Tibial artery (tissue), 4 donors: ENCODE measurements around the gene B3GNT8.
A peak's percentile ranks its signal among the peaks of the same experiment; 100 is the strongest.

Source experiments
- DNase-seq, 2 donors: peaks; one replicate each; pipeline ENCODE4 v3.0.0-alpha.2; 2019
- H3K27ac ChIP-seq, 2 donors: fragments of 200-600 bp; sonication (generic) in 1 of 2; 1 replicate in 1 of 2; 2 replicates in 1 of 2; pipeline ENCODE4 v1.5.1; 2018 to 2019; ENCODE audit warnings: mild to moderate bottlenecking in 1 of 2
- H3K27me3 ChIP-seq, 2 donors: fragments of 200-600 bp; sonication (generic) in 1 of 2; one replicate each; pipeline versions ENCODE4 v1.5.1 to v1.6.0; 2016 to 2019
- H3K36me3 ChIP-seq, 3 donors: fragments of 200-600 bp; sonication (generic) in 2 of 3; one replicate each; pipeline ENCODE4 v1.5.1; 2016 to 2019; ENCODE audit warnings: mild to moderate bottlenecking in 2 of 3
- H3K4me1 ChIP-seq, 4 donors: fragments of 200-600 bp; sonication (generic) in 2 of 4; 1 replicate in 3 of 4; 2 replicates in 1 of 4; pipeline ENCODE4 v1.5.1; 2016 to 2019
- H3K4me3 ChIP-seq, 2 donors: fragments of 200-600 bp; sonication (generic) in 1 of 2; 1 replicate in 1 of 2; 2 replicates in 1 of 2; pipeline ENCODE4 v1.5.1; 2018 to 2019; ENCODE audit warnings: mild to moderate bottlenecking in 2 of 2
- H3K9me3 ChIP-seq, 3 donors: fragments of 200-600 bp; sonication (generic) in 1 of 3; one replicate each; pipeline ENCODE4 v1.5.1; 2016 to 2019
- intact Hi-C: fragments of 100-400 bp; cut with DNase I; formaldehyde crosslinking; loops from one replicate; pipeline ENCODE4 v1.15.0; 2023; ENCODE audit warnings: low total_unique reads
- TF ChIP-seq, protein P1 (sequence below), 2 experiments: fragments of 200-600 bp in 1 of 2; fragments of 450-650 bp in 1 of 2; IDR thresholded peaks; one replicate each; pipeline ENCODE4 v1.5.1; 2017 to 2019; ENCODE audit warnings: antibody characterized with exemption in 2 of 2, mild to moderate bottlenecking in 1 of 2, moderate library complexity in 1 of 2

Gene B3GNT8

DNA sequence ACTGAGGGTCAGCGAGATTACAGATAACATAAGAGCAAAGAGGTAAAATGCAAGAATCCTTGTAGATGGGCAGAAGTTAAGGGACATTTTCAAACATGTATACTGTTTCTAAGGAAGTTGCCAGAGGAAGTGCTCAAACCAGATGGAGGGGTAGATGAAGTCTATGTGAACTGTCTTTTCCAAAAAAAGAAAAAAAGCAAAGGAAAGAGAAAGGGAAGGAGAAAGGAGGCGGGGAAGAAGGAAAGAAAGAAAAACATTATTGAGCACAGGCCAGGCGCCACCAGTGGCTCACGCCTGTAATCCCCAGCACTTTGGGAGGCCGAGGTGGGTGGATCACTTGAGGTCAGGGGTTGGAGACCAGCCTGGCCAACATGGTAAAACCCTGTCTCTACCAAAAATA is 7.3 kb upstream of the B3GNT8 start:
- Histone ChIP-seq H3K4me1 (peaks cover 0 to 9% (median 6%) of the 10 kb centered on the region in 4 donors), H3K27me3 (no peaks in the 10 kb centered on the region), H3K9me3 (no peaks in the 10 kb centered on the region), H3K4me3 (no peak overlapping the region), H3K27ac (no peak overlapping the region), H3K36me3 (peaks cover 14 to 59% (median 27%) of the 10 kb centered on the region in 3 donors)
- DNase-seq = no peak
- intact Hi-C loops = no loop called here
- TF ChIP-seq, protein P1, sequence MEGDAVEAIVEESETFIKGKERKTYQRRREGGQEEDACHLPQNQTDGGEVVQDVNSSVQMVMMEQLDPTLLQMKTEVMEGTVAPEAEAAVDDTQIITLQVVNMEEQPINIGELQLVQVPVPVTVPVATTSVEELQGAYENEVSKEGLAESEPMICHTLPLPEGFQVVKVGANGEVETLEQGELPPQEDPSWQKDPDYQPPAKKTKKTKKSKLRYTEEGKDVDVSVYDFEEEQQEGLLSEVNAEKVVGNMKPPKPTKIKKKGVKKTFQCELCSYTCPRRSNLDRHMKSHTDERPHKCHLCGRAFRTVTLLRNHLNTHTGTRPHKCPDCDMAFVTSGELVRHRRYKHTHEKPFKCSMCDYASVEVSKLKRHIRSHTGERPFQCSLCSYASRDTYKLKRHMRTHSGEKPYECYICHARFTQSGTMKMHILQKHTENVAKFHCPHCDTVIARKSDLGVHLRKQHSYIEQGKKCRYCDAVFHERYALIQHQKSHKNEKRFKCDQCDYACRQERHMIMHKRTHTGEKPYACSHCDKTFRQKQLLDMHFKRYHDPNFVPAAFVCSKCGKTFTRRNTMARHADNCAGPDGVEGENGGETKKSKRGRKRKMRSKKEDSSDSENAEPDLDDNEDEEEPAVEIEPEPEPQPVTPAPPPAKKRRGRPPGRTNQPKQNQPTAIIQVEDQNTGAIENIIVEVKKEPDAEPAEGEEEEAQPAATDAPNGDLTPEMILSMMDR (IDR thresholded peaks at IDR 0.05) = no peak

DNA sequence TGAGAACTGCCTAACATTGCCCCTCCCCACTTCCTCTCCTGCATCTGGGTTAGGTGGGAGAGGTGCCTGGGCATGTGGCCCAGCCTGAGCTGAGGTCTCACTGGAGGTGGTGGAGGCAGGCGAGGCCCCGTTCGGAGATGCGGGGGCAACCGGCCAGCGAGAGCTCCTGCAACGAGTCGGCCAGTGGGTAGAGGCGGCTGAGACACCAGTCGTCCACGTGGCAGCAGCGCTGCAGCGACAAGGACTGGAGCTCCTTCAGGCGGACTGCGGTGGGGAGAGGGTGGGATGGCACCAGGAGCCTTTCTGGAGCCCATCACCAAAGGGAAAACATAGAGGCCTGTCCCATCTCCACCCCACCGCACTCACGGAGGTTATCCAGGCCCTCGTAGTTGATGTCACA is 6.0 kb upstream of the B3GNT8 start:
- Histone ChIP-seq H3K4me1 (peaks cover 0 to 7% (median 6%) of the 10 kb centered on the region in 4 donors), H3K27ac (no peak overlapping the region), H3K4me3 (no peak overlapping the region), H3K27me3 (no peaks in the 10 kb centered on the region), H3K9me3 (no peaks in the 10 kb centered on the region), H3K36me3 (peaks cover 14 to 58% (median 27%) of the 10 kb centered on the region in 3 donors)
- TF ChIP-seq, protein P1 (IDR thresholded peaks at IDR 0.05) = no peak
- DNase-seq = no peak
- intact Hi-C loops = no loop called here

DNA sequence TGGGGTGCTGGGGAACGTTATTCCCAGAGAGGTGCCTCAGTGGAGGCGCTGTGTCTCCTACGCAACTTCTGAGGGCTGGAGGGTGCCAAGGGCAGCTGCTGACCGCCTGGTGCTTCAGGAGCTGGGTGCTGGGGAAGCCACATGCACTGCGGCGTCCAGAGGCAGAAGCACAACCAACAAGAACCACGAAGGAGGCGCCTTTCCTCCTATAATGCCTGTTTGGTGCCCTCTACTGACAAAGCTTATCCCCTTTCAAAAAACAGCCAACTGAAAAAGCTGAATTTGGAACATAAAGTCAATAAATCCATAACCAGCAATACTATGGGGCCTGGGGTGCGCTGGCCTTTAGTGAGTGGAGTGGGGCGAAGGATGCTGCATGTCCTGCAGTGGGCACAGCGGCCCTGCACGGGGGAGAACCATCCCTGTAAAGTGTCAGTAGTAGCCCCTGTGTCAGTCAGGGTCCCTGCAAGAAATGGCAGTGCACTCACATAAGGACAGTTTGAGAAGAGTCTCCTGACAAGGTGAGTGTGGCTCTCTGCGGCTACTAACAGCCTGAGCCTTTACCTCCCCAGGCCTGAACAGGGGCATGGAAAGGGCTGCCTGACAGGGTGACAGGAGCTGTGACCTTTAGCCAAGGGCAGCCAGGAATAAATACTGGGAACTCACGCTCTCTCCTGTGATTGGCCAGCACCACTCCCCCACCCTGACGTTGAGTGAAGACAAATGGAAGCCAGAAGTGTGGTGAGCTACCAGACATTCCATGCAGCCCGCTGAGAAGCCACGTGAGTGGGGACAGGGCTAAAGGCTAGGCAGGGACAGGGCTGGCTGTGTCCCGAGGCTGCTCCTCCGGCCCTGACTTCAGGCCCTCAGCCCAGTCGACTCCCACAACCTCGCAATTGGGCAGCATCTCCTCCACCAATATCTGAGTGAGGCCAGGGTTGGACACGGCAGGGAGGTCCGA is 4.5 kb upstream of the B3GNT8 start:
- Histone ChIP-seq H3K4me1 (peaks cover 0 to 21% (median 18%) of the 10 kb centered on the region in 4 donors), H3K27ac (no peak overlapping the region)
- intact Hi-C loops = no loop called here

DNA sequence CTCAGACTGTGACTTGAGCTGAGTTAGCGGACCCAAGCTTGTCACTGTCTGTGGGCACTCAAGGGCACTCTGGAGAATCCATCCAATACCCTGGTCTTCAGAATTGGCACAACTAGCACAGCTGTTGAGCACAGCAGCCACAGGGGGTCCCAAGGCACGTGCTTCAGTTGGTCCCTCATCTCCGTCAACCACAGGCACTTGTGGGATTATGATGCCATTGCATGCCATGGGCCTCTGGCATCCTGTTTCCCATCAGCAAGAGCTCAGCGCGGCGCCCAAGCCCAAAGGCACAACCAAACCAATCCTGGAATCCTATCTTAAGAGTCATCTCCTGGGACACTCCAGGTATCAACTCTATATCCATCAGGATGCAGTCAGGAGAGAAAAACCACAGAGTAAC is 3.7 kb upstream of the B3GNT8 start:
- H3K36me3 ChIP-seq = peaks cover 14 to 48% (median 32%) of the 10 kb centered on the region in 3 donors
- H3K4me3 ChIP-seq = no peak overlapping the region
- TF ChIP-seq, protein P1 (IDR thresholded peaks at IDR 0.05) = no peak
- no peak for DNase-seq
- no peaks in the 10 kb centered on the region for H3K9me3 ChIP-seq
- no peak overlapping the region for H3K27ac ChIP-seq
- intact Hi-C loops = no loop called here
- H3K4me1 ChIP-seq = peaks cover 0 to 26% (median 25%) of the 10 kb centered on the region in 4 donors
- no peaks in the 10 kb centered on the region for H3K27me3 ChIP-seq

More for the DNA sequence above, 4.5 kb upstream of the B3GNT8 start:
- DNase-seq = no peak
- TF ChIP-seq, protein P1 (IDR thresholded peaks at IDR 0.05) = no peak
- H3K9me3 ChIP-seq = no peaks in the 10 kb centered on the region
- H3K4me3 ChIP-seq = no peak overlapping the region
- H3K27me3 ChIP-seq = no peaks in the 10 kb centered on the region
- peaks cover 14 to 49% (median 27%) of the 10 kb centered on the region in 3 donors for H3K36me3 ChIP-seq

DNA sequence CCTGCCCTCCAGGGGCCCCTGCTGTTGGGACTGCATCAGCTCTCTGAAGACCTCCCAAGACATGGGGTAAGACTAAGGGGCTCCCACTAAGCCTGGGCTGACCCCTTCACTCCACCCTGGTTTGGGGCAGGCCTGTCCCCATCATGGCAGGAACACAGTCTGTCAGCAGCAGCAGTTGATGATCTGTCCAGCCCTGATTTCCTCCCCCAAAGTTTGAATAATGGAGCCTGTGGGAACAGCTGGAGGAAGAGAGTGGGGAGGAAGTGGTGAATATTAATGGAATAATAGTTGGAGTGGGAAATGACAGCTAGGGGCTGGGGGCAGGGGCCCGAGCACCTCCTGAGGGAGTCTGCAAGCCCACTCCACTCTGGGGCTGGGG is 1.3 kb upstream of the B3GNT8 start:
- TF ChIP-seq, protein P1 (IDR thresholded peaks at IDR 0.05) = no peak
- Histone ChIP-seq H3K4me3 (peak overlapping the region; percentile 49 to 63), H3K4me1 (peaks cover 0 to 28% (median 25%) of the 10 kb centered on the region in 4 donors), H3K27me3 (no peaks in the 10 kb centered on the region), H3K9me3 (no peaks in the 10 kb centered on the region), H3K36me3 (peaks cover 24 to 60% (median 43%) of the 10 kb centered on the region in 3 donors), H3K27ac (peak overlapping the region; percentile 78)
- DNase-seq = no peak
- intact Hi-C loops = loop anchor here (10.0 kb wide), 1 partner anchor 64 kb away; the partner anchor contains the start of gene B9D2
